Heart right ventricle (tissue), 16 donors: Measurements from ENCODE around the gene RIN1. TPM values are rescaled to one million over a fixed set of nuclear protein-coding genes. Genes with fewer than 3 reads are reported as not detected.
A peak's percentile ranks its signal among the peaks of the same experiment; 100 is the strongest.

Source experiments
- ATAC-seq, 8 donors: fragments of 200-7000 bp; cut with Tn5 transposase; one replicate each; pipeline ENCODE4 v1.9.1; 2020; ENCODE audit warnings: mild to moderate bottlenecking in 8 of 8, moderate library complexity in 8 of 8, moderate number of reproducible peaks in 1 of 8
- DNase-seq, 2 donors: peaks; one replicate each; pipeline ENCODE4 v3.0.0-alpha.2; 2020
- H3K27ac ChIP-seq, 10 donors: fragments of 200-600 bp; sonication (generic) in 2 of 10; one replicate each; pipeline versions ENCODE4 v1.5.0 to v1.8.0; 2020 to 2022; ENCODE audit warnings: mild to moderate bottlenecking in 3 of 10
- H3K27me3 ChIP-seq, 7 donors: fragments of 200-600 bp; one replicate each; pipeline ENCODE4 v1.8.0; 2021 to 2022; ENCODE audit warnings: mild to moderate bottlenecking in 2 of 7
- H3K36me3 ChIP-seq, 9 donors: fragments of 200-600 bp; sonication (generic) in 1 of 9; one replicate each; pipeline versions ENCODE4 v1.5.0 to v1.8.0; 2020 to 2022; ENCODE audit warnings: mild to moderate bottlenecking in 2 of 9
- H3K4me1 ChIP-seq, 9 donors: fragments of 200-600 bp; sonication (generic) in 1 of 9; one replicate each; pipeline versions ENCODE4 v1.5.0 to v1.8.0; 2020 to 2022; ENCODE audit warnings: mild to moderate bottlenecking in 4 of 9
- H3K4me3 ChIP-seq, 10 donors: fragments of 200-600 bp; sonication (generic) in 2 of 10; one replicate each; pipeline versions ENCODE4 v1.5.0 to v1.8.0; 2020 to 2022; ENCODE audit warnings: mild to moderate bottlenecking in 7 of 10, moderate library complexity in 2 of 10
- H3K9me3 ChIP-seq, 11 donors: fragments of 200-600 bp in 10 of 11; sonication (generic) in 2 of 11; one replicate each; pipeline versions ENCODE4 v1.5.0 to v1.8.0; 2013 to 2022; ENCODE audit warnings: mild to moderate bottlenecking in 2 of 11, control low read depth in 1 of 11, moderate library complexity in 1 of 11
- WGBS, 2 donors: extraction: QIAGEN DNeasy Blood & Tissue Kit; methylation state at CpG; one replicate each; pipeline ENCODE4 v1.1.7; 2013; ENCODE audit warnings: inconsistent platforms in 1 of 2; 5-methylcytosine and 5-hydroxymethylcytosine counted together
- intact Hi-C, 10 donors: fragments of 100-400 bp; cut with DNase I; formaldehyde crosslinking; loops; one replicate each; pipeline versions ENCODE4 v1.11.1 to v1.14.2; 2022
- polyA plus RNA-seq, 2 donors: library from polyadenylated mRNA; stranded (reverse); fragments of 200-250 nt; gene quantifications; one replicate each; pipeline ENCODE4 v1.2.3, GENCODE V29; 2013
- total RNA-seq, 10 donors: library from RNA; stranded (reverse); fragmentation: NEBNext Ultra II Directional in 3 of 10; extraction: Animal tissue kit (Norgen Biotek cat#: 25700) in 3 of 10; gene quantifications; one replicate each; pipeline versions ENCODE4 v1.2.1 to v1.2.4, GENCODE V29; 2021 to 2023
- TF ChIP-seq, protein P1 (sequence below), 9 donors: fragments of 200-600 bp; sonication (generic) in 2 of 9; IDR thresholded peaks; one replicate each; pipeline versions ENCODE4 v1.5.0 to v1.8.0; 2021 to 2022; ENCODE audit warnings: antibody characterized with exemption in 9 of 9, mild to moderate bottlenecking in 5 of 9, moderate library complexity in 1 of 9
- donor health status: Arrhythmogenic right ventricular cardiomyopathy.
- donor health status: ischemic (EF 13 %, LVEDD 7.1; RV severe dilation, severe dysfunction).
- donor health status: healthy with polysubstance abuse.
- donor health status: DM: no; HTN: yes; CAD: no.
- donor health status: DM: no; HTN: no; CAD: no.
- donor health status: ischemic (EF 25% LVEDD 6.9; RV normal size, moderate dysfunction).
- donor health status: ischemic (EF 25% LVEDD 5.7; RV mildly dilated, moderate dysfunction).
- donor health status: healthy.
- donor health status: DM: yes; HTN: yes; CAD: no.
- donor health status: Ischemic cardiomyopathy.
- donor health status: ischemic (EF 35%, LVEDD 5.7; RV mildly dilated, moderate dysfunction).
- donor health status: nonischemic (EF 11% LVEDD 7.7; RV severe dilation, severe dysfunction).
- donor health status: DM: yes; HTN: yes; CAD: no.
- donor health status: PGD.
- donor health status: ischemic (EF 29% LVEDD 5.4; RV normal size, mild dysfunction).
- donor health status: nonischemic (EF 23%, LVEDD 6.1; RV moderate dilation, normal function).

Gene RIN1
- total and polyA plus RNA-seq, 12 donors, result 0.81 to 10.8 (median 1.9) TPM

- Histone ChIP-seq H3K4me3 (no peak overlapping the region), H3K4me1 (peaks cover 2 to 45% (median 26%) of the 10 kb centered on the region in 9 donors), H3K27me3 (peaks cover 0 to 21% (median 7%) of the 10 kb centered on the region in 7 donors), H3K27ac (no peak overlapping the region), H3K36me3 (peaks cover 0 to 3% (median 0%) of the 10 kb centered on the region in 9 donors), H3K9me3 (no peaks in the 10 kb centered on the region)
- ATAC-seq (no peak), DNase-seq (no peak)
- intact Hi-C loops, result no loop called here
- TF ChIP-seq, protein P1, sequence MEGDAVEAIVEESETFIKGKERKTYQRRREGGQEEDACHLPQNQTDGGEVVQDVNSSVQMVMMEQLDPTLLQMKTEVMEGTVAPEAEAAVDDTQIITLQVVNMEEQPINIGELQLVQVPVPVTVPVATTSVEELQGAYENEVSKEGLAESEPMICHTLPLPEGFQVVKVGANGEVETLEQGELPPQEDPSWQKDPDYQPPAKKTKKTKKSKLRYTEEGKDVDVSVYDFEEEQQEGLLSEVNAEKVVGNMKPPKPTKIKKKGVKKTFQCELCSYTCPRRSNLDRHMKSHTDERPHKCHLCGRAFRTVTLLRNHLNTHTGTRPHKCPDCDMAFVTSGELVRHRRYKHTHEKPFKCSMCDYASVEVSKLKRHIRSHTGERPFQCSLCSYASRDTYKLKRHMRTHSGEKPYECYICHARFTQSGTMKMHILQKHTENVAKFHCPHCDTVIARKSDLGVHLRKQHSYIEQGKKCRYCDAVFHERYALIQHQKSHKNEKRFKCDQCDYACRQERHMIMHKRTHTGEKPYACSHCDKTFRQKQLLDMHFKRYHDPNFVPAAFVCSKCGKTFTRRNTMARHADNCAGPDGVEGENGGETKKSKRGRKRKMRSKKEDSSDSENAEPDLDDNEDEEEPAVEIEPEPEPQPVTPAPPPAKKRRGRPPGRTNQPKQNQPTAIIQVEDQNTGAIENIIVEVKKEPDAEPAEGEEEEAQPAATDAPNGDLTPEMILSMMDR (IDR thresholded peaks at IDR 0.05), result no peak
- WGBS, 2 donors, result 89 to 92% methylated on average over 14 to 15 of the region's 15 CpGs
These were observed 31.5 kb upstream of the RIN1 start for GRCh38 chr11:66367561-66368312.

GRCh38 chr11:66366844-66367477, 30.7 kb upstream of the RIN1 start:
- Histone ChIP-seq H3K9me3 (no peaks in the 10 kb centered on the region), H3K4me1 (peaks cover 2 to 37% (median 18%) of the 10 kb centered on the region in 9 donors), H3K27ac (no peak overlapping the region), H3K36me3 (peaks cover 0 to 4% (median 0%) of the 10 kb centered on the region in 9 donors), H3K27me3 (peaks cover 0 to 14% (median 5%) of the 10 kb centered on the region in 7 donors), H3K4me3 (no peak overlapping the region)
- no peak for ATAC-seq
- DNase-seq, result no peak
- intact Hi-C loops, result no loop called here
- 91 to 94% methylated on average over 8 of the region's 8 CpGs for WGBS, 2 donors
- TF ChIP-seq, protein P1 (IDR thresholded peaks at IDR 0.05), result no peak

DNA sequence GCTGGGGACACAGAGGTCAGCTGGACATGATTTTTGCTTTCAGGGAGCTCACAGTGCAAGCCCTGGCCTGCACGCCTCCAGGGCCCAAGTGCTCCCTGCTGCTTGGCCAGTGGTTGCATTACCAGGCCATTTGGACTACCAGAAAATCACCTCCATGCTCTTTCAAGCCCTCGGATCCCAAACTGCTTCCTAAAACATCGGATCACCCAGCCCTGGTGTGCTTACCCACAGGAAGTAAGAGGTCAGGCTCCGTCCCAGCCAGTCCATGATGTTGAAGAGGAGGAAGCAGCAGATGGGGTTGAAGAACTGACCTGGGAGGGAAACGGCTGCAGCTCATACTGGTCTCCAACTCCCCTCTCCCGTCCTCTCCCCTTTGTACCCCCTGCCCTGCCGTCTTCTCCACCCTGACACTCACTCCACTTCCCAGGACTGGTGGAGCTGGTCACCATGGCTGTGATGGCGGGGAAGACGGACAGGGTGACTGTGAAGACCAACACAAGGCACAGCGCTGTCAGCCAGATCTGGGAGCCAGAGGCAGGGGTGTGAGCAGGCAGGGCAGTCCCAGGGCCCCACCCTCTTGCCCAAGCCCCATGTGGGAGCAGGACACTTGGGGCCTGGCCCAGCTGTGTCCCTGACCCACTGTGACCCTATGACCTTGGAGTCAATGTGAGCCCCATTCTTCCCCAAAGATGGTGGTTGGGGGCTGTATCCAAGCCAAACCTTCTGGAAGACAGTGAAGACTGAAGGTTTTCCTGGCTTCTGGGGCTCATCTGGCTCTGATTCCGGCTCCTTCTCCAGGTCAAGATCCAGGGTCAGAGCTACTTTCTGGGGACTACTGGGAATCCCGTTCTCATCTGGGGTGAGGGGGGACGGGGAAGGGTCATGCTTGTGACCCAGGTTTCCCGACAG, 29.7 kb upstream of the RIN1 start:
- intact Hi-C loops, result no loop called here
- Histone ChIP-seq H3K9me3 (no peaks in the 10 kb centered on the region), H3K4me3 (no peak overlapping the region), H3K27me3 (peaks cover 0 to 4% (median 0%) of the 10 kb centered on the region in 7 donors), H3K4me1 (peaks cover 1 to 32% (median 17%) of the 10 kb centered on the region in 9 donors), H3K27ac (peak overlapping the region in 1 of 10 donors; percentile 7), H3K36me3 (peaks cover 0 to 4% (median 0%) of the 10 kb centered on the region in 9 donors)
- 76 to 81% methylated on average over 14 of the region's 14 CpGs for WGBS, 2 donors
- TF ChIP-seq, protein P1 (IDR thresholded peaks at IDR 0.05), result no peak
- ATAC-seq, result no peak
- DNase-seq, result no peak

- H3K36me3 ChIP-seq, result peaks cover 0 to 4% (median 0%) of the 10 kb centered on the region in 9 donors
- peaks cover 0 to 25% (median 10%) of the 10 kb centered on the region in 9 donors for H3K4me1 ChIP-seq
- no peak overlapping the region for H3K27ac ChIP-seq
- no peak for ATAC-seq
- TF ChIP-seq, protein P1 (IDR thresholded peaks at IDR 0.05), result no peak
- H3K4me3 ChIP-seq, result no peak overlapping the region
- no peaks in the 10 kb centered on the region for H3K9me3 ChIP-seq
- WGBS, 2 donors, result 93 to 98% methylated on average over 6 of the region's 6 CpGs
- intact Hi-C loops, result no loop called here
- no peak for DNase-seq
- no peaks in the 10 kb centered on the region for H3K27me3 ChIP-seq
These were observed 28.9 kb upstream of the RIN1 start for GRCh38 chr11:66365166-66365565.
